Putamen (tissue), 1 donor: ENCODE measurements around the gene PRKCSH.

Experiments used
- DNase-seq: peaks from one replicate; pipeline ENCODE4 v3.0.0-alpha.2; 2016; ENCODE audit warnings: low spot score

The PRKCSH gene

GRCh38 chr19:11478167-11479089 lies 43.0 kb downstream of the PRKCSH start:
- peak; percentile 49 for DNase-seq

GRCh38 chr19:11479090-11479897 lies 43.9 kb downstream of the PRKCSH start:
- DNase-seq: peak; percentile 85

- no peak for DNase-seq
Measured at GRCh38 chr19:11479898-11480714, 44.7 kb downstream of the PRKCSH start.

- DNase-seq: peak; percentile 77
Measured at GRCh38 chr19:11480715-11481533, 45.5 kb downstream of the PRKCSH start, which contains the start of gene ELAVL3. Gene ELAVL3 (minus strand): TSS chr19:11481046. CDS start chr19:11480608, 438 bp downstream.

- peak; percentile 98 for DNase-seq
Measured at GRCh38 chr19:11481534-11482383, 46.3 kb downstream of the PRKCSH start.

- DNase-seq: peak; percentile 83
Measured at GRCh38 chr19:11482384-11483050, 47.1 kb downstream of the PRKCSH start.

- DNase-seq: no peak
Measured at GRCh38 chr19:11483366-11484111, 48.1 kb downstream of the PRKCSH start.

GRCh38 chr19:11485245-11485837 lies 49.9 kb downstream of the PRKCSH start:
- no peak for DNase-seq

GRCh38 chr19:11486661-11487503 lies 51.4 kb downstream of the PRKCSH start:
- DNase-seq: no peak

- DNase-seq: no peak
Measured at GRCh38 chr19:11489378-11489777, 53.9 kb downstream of the PRKCSH start.

- DNase-seq: no peak
Measured at GRCh38 chr19:11494634-11495285, 59.3 kb downstream of the PRKCSH start.

GRCh38 chr19:11495481-11495880 lies 60.0 kb downstream of the PRKCSH start:
- DNase-seq: no peak

- no peak for DNase-seq
Measured at GRCh38 chr19:11495885-11496284, 60.5 kb downstream of the PRKCSH start.

- no peak for DNase-seq
Measured at GRCh38 chr19:11496391-11497163, 61.1 kb downstream of the PRKCSH start.

- no peak for DNase-seq
Measured at GRCh38 chr19:11499220-11499726, 63.8 kb downstream of the PRKCSH start.

- no peak for DNase-seq
Measured at GRCh38 chr19:11499890-11500420, 64.5 kb downstream of the PRKCSH start.
